Chondrocyte (in vitro differentiated cells): ENCODE results near the gene PROC. TPM values are rescaled to one million over a fixed set of nuclear protein-coding genes. Genes with fewer than 3 reads are reported as not detected.

Source experiments
- DNase-seq: peaks from one replicate; pipeline ENCODE4 v3.0.0; 2021; ENCODE audit warnings: mixed read lengths, low spot score
- H3K27ac Mint-ChIP-seq: one replicate; pipeline ENCODE4 v1.8.0; 2021; ENCODE audit warnings: mild to moderate bottlenecking, moderate library complexity, mixed read lengths; ENCODE audit not compliant: unreplicated experiment
- H3K27me3 Mint-ChIP-seq: 2 replicates; pipeline ENCODE4 v1.8.0; 2021; ENCODE audit warnings: low read depth, mixed read lengths
- H3K36me3 Mint-ChIP-seq: 2 replicates; pipeline ENCODE4 v1.8.0; 2021; ENCODE audit warnings: low read depth, mixed read lengths
- H3K4me1 Mint-ChIP-seq: 2 replicates; pipeline ENCODE4 v1.8.0; 2021; ENCODE audit warnings: low read depth, mild to moderate bottlenecking, mixed read lengths
- H3K4me3 Mint-ChIP-seq: one replicate; pipeline ENCODE4 v1.8.0; 2021; ENCODE audit warnings: mild to moderate bottlenecking, moderate library complexity, mixed read lengths; ENCODE audit not compliant: unreplicated experiment
- H3K9me3 Mint-ChIP-seq: 2 replicates; pipeline ENCODE4 v1.8.0; 2021; ENCODE audit warnings: low read depth, mixed read lengths
- total RNA-seq: library from RNA; stranded (reverse); gene quantifications from 3 replicates; pipeline ENCODE4 v1.2.1, GENCODE V29; 2021
- TF ChIP-seq, protein P1 (sequence below): fragments of 200-600 bp; sonication (generic); IDR thresholded peaks from 2 replicates; pipeline ENCODE4 v1.5.0; 2021; ENCODE audit warnings: antibody characterized with exemption, mild to moderate bottlenecking, moderate library complexity

PROC gene
- total RNA-seq, 1 donor from 2014 or later = 2.7 TPM

DNA sequence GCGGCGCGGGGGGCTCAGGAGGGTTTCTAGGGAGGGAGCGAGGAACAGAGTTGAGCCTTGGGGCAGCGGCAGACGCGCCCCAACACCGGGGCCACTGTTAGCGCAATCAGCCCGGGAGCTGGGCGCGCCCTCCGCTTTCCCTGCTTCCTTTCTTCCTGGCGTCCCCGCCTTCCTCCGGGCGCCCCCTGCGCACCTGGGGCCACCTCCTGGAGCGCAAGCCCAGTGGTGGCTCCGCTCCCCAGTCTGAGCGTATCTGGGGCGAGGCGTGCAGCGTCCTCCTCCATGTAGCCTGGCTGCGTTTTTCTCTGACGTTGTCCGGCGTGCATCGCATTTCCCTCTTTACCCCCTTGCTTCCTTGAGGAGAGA is 5.2 kb downstream of the PROC start:
- DNase-seq = no peak
- peak overlapping the region; percentile 73 for H3K4me3 Mint-ChIP-seq
- TF ChIP-seq, protein P1, sequence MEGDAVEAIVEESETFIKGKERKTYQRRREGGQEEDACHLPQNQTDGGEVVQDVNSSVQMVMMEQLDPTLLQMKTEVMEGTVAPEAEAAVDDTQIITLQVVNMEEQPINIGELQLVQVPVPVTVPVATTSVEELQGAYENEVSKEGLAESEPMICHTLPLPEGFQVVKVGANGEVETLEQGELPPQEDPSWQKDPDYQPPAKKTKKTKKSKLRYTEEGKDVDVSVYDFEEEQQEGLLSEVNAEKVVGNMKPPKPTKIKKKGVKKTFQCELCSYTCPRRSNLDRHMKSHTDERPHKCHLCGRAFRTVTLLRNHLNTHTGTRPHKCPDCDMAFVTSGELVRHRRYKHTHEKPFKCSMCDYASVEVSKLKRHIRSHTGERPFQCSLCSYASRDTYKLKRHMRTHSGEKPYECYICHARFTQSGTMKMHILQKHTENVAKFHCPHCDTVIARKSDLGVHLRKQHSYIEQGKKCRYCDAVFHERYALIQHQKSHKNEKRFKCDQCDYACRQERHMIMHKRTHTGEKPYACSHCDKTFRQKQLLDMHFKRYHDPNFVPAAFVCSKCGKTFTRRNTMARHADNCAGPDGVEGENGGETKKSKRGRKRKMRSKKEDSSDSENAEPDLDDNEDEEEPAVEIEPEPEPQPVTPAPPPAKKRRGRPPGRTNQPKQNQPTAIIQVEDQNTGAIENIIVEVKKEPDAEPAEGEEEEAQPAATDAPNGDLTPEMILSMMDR = no peak
- H3K27me3 Mint-ChIP-seq = no peaks in the 10 kb centered on the region
- H3K9me3 Mint-ChIP-seq = no peaks in the 10 kb centered on the region
- peaks cover 20% of the 10 kb centered on the region for H3K4me1 Mint-ChIP-seq
- H3K27ac Mint-ChIP-seq = no peak overlapping the region
- H3K36me3 Mint-ChIP-seq = no peaks in the 10 kb centered on the region

DNA sequence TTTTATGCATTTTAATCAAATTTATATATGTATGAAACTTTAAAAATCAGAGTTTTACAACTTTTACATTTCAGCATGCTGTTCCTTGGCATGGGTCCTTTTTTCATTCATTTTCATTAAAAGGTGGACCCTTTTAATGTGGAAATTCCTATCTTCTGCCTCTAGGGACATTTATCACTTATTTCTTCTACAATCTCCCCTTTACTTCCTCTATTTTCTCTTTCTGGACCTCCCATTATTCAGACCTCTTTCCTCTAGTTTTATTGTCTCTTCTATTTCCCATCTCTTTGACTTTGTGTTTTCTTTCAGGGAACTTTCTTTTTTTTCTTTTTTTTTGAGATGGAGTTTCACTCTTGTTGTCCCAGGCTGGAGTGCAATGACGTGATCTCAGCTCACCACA is 5.7 kb downstream of the PROC start:
- no peaks in the 10 kb centered on the region for H3K36me3 Mint-ChIP-seq
- peak overlapping the region; percentile 73 for H3K4me3 Mint-ChIP-seq
- no peak for DNase-seq
- H3K27ac Mint-ChIP-seq = peak overlapping the region; percentile 8
- TF ChIP-seq, protein P1 = peak; percentile 56
- H3K4me1 Mint-ChIP-seq = peaks cover 20% of the 10 kb centered on the region
- no peaks in the 10 kb centered on the region for H3K27me3 Mint-ChIP-seq
- no peaks in the 10 kb centered on the region for H3K9me3 Mint-ChIP-seq

DNA sequence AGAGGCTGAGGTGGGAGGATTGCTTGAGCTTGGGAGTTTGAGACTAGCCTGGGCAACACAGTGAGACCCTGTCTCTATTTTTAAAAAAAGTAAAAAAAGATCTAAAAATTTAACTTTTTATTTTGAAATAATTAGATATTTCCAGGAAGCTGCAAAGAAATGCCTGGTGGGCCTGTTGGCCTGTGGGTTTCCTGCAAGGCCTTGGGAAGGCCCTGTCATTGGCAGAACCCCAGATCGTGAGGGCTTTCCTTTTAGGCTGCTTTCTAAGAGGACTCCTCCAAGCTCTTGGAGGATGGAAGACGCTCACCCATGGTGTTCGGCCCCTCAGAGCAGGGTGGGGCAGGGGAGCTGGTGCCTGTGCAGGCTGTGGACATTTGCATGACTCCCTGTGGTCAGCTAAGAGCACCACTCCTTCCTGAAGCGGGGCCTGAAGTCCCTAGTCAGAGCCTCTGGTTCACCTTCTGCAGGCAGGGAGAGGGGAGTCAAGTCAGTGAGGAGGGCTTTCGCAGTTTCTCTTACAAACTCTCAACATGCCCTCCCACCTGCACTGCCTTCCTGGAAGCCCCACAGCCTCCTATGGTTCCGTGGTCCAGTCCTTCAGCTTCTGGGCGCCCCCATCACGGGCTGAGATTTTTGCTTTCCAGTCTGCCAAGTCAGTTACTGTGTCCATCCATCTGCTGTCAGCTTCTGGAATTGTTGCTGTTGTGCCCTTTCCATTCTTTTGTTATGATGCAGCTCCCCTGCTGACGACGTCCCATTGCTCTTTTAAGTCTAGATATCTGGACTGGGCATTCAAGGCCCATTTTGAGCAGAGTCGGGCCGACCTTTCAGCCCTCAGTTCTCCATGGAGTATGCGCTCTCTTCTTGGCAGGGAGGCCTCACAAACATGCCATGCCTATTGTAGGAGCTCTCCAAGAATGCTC is 6.6 kb downstream of the PROC start:
- no peak overlapping the region for H3K27ac Mint-ChIP-seq
- peaks cover 17% of the 10 kb centered on the region for H3K4me1 Mint-ChIP-seq
- no peak overlapping the region for H3K4me3 Mint-ChIP-seq
- H3K36me3 Mint-ChIP-seq = peaks cover 2% of the 10 kb centered on the region
- no peak for DNase-seq
- no peaks in the 10 kb centered on the region for H3K9me3 Mint-ChIP-seq
- TF ChIP-seq, protein P1 = peak; percentile 30
- no peaks in the 10 kb centered on the region for H3K27me3 Mint-ChIP-seq

DNA sequence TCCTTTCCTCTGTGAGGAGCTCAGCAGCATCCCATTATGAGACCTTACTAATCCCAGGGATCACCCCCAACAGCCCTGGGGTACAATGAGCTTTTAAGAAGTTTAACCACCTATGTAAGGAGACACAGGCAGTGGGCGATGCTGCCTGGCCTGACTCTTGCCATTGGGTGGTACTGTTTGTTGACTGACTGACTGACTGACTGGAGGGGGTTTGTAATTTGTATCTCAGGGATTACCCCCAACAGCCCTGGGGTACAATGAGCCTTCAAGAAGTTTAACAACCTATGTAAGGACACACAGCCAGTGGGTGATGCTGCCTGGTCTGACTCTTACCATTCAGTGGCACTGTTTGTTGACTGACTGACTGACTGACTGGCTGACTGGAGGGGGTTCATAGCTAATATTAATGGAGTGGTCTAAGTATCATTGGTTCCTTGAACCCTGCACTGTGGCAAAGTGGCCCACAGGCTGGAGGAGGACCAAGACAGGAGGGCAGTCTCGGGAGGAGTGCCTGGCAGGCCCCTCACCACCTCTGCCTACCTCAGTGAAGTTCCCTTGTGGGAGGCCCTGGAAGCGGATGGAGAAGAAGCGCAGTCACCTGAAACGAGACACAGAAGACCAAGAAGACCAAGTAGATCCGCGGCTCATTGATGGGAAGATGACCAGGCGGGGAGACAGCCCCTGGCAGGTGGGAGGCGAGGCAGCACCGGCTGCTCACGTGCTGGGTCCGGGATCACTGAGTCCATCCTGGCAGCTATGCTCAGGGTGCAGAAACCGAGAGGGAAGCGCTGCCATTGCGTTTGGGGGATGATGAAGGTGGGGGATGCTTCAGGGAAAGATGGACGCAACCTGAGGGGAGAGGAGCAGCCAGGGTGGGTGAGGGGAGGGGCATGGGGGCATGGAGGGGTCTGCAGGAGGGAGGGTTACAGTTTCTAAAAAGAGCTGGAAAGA is 7.6 kb downstream of the PROC start:
- DNase-seq = no peak
- Mint-ChIP-seq H3K4me3 (no peak overlapping the region), H3K27ac (no peak overlapping the region), H3K4me1 (peaks cover 17% of the 10 kb centered on the region), H3K36me3 (peaks cover 2% of the 10 kb centered on the region), H3K9me3 (no peaks in the 10 kb centered on the region), H3K27me3 (no peaks in the 10 kb centered on the region)
- TF ChIP-seq, protein P1 = no peak
